DND-41 (cell line): Measurements from ENCODE around the gene AFF2.

ENCODE experiments used
- ATAC-seq: fragments of 200-7000 bp; cut with Tn5 transposase; 3 replicates; pipeline ENCODE4 v1.9.1; 2021; ENCODE audit warnings: low read depth; ENCODE audit not compliant: insufficient read depth
- DNase-seq: peaks from one replicate; pipeline ENCODE4 v3.0.0-alpha.2; 2020
- H2AFZ ChIP-seq: 2 replicates; pipeline ENCODE4 v1.6.0; 2012; ENCODE audit warnings: low read depth, low read length
- H3K27ac ChIP-seq: 2 replicates; pipeline ENCODE4 v1.5.1; 2012; ENCODE audit warnings: low read length, inconsistent platforms
- H3K27me3 ChIP-seq: fragments of 200-600 bp; sonication (generic); 2 replicates; pipeline ENCODE4 v1.6.0; 2012; ENCODE audit warnings: low read length, mild to moderate bottlenecking, inconsistent platforms; ENCODE audit not compliant: insufficient read depth, poor library complexity
- H3K36me3 ChIP-seq: 2 replicates; pipeline ENCODE4 v1.5.1; 2012; ENCODE audit warnings: low read length, inconsistent platforms; ENCODE audit not compliant: insufficient read depth
- H3K4me1 ChIP-seq: 2 replicates; pipeline ENCODE4 v1.5.1; 2012; ENCODE audit warnings: mild to moderate bottlenecking, low read length; ENCODE audit not compliant: insufficient read depth
- H3K4me2 ChIP-seq: 2 replicates; pipeline ENCODE4 v1.6.0; 2012; ENCODE audit warnings: mild to moderate bottlenecking, moderate library complexity, low read length, inconsistent platforms; ENCODE audit not compliant: insufficient read depth
- H3K4me3 ChIP-seq, 2 experiments: fragments of 200-600 bp in 1 of 2; shearing (Covaris generic) in 1 of 2; 2 replicates each; pipeline ENCODE4 v1.5.1; 2012 to 2016; ENCODE audit warnings: inconsistent platforms in 2 of 2, low read length in 2 of 2, mild to moderate bottlenecking in 2 of 2, low read depth in 1 of 2, moderate library complexity in 1 of 2
- H3K79me2 ChIP-seq: 2 replicates; pipeline ENCODE4 v1.6.0; 2012; ENCODE audit warnings: low read length, inconsistent platforms; ENCODE audit not compliant: insufficient read depth
- H3K9ac ChIP-seq: 2 replicates; pipeline ENCODE4 v1.6.0; 2012; ENCODE audit warnings: low read depth, mild to moderate bottlenecking, inconsistent platforms, low read length, moderate library complexity
- H3K9me3 ChIP-seq: 2 replicates; pipeline ENCODE4 v1.5.1; 2012; ENCODE audit warnings: low read length, moderate library complexity, mild to moderate bottlenecking, inconsistent platforms; ENCODE audit not compliant: insufficient read depth, severe bottlenecking
- H4K20me1 ChIP-seq: 2 replicates; pipeline ENCODE4 v1.6.0; 2012; ENCODE audit warnings: low read length; ENCODE audit not compliant: insufficient read depth
- CTCF ChIP-seq: IDR thresholded peaks from 2 replicates; pipeline ENCODE4 v1.5.1; 2012; ENCODE audit warnings: borderline replicate concordance, low read length, moderate library complexity, mild to moderate bottlenecking; ENCODE audit not compliant: poor library complexity, severe bottlenecking; ENCODE audit errors: extremely low read depth
- EZH2 ChIP-seq: IDR thresholded peaks from 3 replicates; pipeline ENCODE4 v1.6.1; 2012; ENCODE audit warnings: borderline replicate concordance, low read depth, mild to moderate bottlenecking, moderate library complexity, low read length, inconsistent platforms; ENCODE audit not compliant: severe bottlenecking

The AFF2 gene

DNA sequence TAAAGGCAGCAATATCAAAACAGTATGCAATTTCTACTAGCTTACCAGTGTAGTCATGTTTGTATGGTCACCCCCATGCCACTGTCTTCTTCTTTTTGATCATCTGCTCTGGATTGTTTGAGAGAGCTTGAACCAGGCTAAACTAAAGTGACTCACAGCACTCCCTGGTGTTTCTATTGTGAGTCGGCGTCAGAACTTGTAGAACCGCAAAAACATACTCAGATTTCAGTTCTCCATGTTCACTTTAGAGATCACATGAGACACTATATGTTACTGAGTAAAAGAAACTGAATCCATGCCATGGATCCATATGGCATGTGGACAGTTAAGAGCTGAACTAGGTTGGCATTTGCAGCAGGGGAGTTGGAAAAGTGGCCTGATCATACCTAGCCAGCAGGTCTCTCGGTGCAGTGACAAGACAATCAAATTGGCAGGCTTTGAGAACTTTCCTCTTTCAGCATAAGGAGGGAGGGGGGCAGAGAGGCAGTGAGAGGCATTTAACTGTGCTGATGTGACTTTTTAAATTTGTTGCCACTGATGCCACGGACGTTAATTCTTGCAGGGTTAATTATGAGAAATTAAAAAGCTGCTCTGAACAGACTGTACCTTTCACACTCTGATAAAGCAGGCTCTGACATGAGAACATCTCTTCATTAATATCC, 88.4 kb downstream of the AFF2 start:
- H2AFZ ChIP-seq, result no peak overlapping the region
- TF ChIP-seq CTCF (no peak), EZH2 (no peak)
- H3K36me3 ChIP-seq, result no peaks in the 10 kb centered on the region; the same call in 1 of the 2 replicates
- no peaks in the 10 kb centered on the region for H3K27me3 ChIP-seq
- DNase-seq (no peak), ATAC-seq (no peak)
- no peak overlapping the region for H3K9ac ChIP-seq
- no peak overlapping the region for H3K4me3 ChIP-seq
- H4K20me1 ChIP-seq, result no peaks in the 10 kb centered on the region
- H3K4me2 ChIP-seq, result no peak overlapping the region
- H3K27ac ChIP-seq, result no peak overlapping the region
- no peaks in the 10 kb centered on the region for H3K4me1 ChIP-seq
- H3K79me2 ChIP-seq, result peaks cover 22% of the 10 kb centered on the region; the same call in 1 of the 2 replicates
- H3K9me3 ChIP-seq, result no peaks in the 10 kb centered on the region

DNA sequence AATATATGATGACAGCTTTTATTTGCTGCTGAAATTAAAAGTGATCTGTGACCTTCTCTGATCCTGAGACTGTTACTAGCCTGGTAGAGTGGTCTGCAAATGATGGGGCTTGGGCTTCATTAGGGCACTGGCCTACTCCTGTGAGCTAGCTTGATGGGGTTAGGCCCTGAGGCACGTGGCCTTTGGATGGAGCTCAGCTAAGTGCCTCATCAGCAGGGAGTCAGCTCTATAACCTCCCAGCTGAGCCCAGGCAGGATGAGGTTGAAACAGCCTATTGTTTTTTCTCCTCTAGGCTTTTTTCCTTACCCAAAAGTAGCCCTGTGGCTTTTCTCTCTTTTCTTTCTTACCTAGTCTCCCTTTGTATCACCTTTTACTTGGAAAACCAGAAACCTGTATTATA, 92.2 kb downstream of the AFF2 start:
- Histone ChIP-seq H3K4me1 (no peaks in the 10 kb centered on the region), H3K9ac (no peak overlapping the region), H3K4me2 (no peak overlapping the region), H4K20me1 (no peaks in the 10 kb centered on the region), H3K79me2 (peaks cover 15% of the 10 kb centered on the region; the same call in 1 of the 2 replicates), H3K36me3 (no peaks in the 10 kb centered on the region), H3K4me3 (no peak overlapping the region), H3K9me3 (no peaks in the 10 kb centered on the region), H3K27me3 (no peaks in the 10 kb centered on the region), H3K27ac (no peak overlapping the region), H2AFZ (no peak overlapping the region)
- ATAC-seq, result no peak
- no peak for TF ChIP-seq CTCF
- no peak for TF ChIP-seq EZH2
- DNase-seq, result no peak

GRCh38 chrX:148593146-148593545, 92.7 kb downstream of the AFF2 start:
- no peak for DNase-seq
- Histone ChIP-seq H3K27me3 (no peaks in the 10 kb centered on the region), H3K79me2 (peaks cover 15% of the 10 kb centered on the region; the same call in 1 of the 2 replicates), H3K4me2 (no peak overlapping the region), H2AFZ (no peak overlapping the region), H3K4me1 (no peaks in the 10 kb centered on the region), H4K20me1 (no peaks in the 10 kb centered on the region), H3K36me3 (no peaks in the 10 kb centered on the region), H3K9ac (no peak overlapping the region), H3K27ac (no peak overlapping the region), H3K9me3 (no peaks in the 10 kb centered on the region), H3K4me3 (no peak overlapping the region)
- no peak for ATAC-seq
- TF ChIP-seq EZH2, result no peak
- TF ChIP-seq CTCF, result no peak
